ENCODE data around the gene HPS5.
"Not testable (repeated sequence)": the region's sequence is repeated elsewhere in the genome, so short reads cannot be mapped to it uniquely, and the experiment has no call there.

Gene HPS5

DNA sequence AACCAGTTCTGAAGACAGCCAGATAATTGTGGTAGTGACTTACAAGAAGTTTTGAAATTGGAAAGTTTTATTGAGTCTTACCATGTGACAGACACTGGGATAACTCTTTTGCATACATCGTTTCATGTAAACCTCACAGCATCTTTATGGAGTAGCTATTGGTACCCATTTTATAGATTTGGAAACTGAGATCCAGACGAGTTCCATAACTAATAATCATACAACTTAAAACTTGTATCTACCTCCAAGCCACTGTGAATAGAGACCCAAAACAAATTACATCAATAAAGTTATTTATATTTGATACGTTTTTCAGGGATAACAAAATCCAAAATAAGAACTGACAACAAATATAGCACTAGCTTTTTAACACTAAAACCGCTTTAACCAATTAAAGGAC lies 36.7 kb upstream of the HPS5 start:
- no peaks in the 10 kb centered on the region for H3K4me1 ChIP-seq (ENCODE audit: control insufficient read depth, insufficient read depth, low read length)

GRCh38 chr11:18352581-18352980 lies 30.6 kb upstream of the HPS5 start:
- no peak overlapping the region for H3K27ac ChIP-seq (ENCODE audit: low read length)
- no peak for DNase-seq (ENCODE audit: low read depth, low spot score)
- no peaks in the 10 kb centered on the region for H3K4me1 ChIP-seq (ENCODE audit: control insufficient read depth, insufficient read depth, low read length)
- no peaks in the 10 kb centered on the region; the same call in 1 of the 2 replicates for H3K36me3 ChIP-seq (ENCODE audit: control insufficient read depth, insufficient read depth, low read length)
- no peak overlapping the region for H3K4me3 ChIP-seq (ENCODE audit: low read length)
- no peaks in the 10 kb centered on the region for H3K9me3 ChIP-seq (ENCODE audit: control insufficient read depth, insufficient read depth, low read length)
- WGBS (ENCODE audit: insufficient coverage, insufficient read length), result no CpG with 5 or more reads among the region's 3 CpGs
- H3K27me3 ChIP-seq (ENCODE audit: control insufficient read depth, insufficient read depth, low read length), result no peaks in the 10 kb centered on the region

More for the DNA sequence above, 36.7 kb upstream of the HPS5 start:
- WGBS (ENCODE audit: insufficient coverage, insufficient read length), result no CpG with 5 or more reads among the region's 4 CpGs
- Histone ChIP-seq H3K9me3 (ENCODE audit: control insufficient read depth, insufficient read depth, low read length) (no peaks in the 10 kb centered on the region), H3K4me3 (ENCODE audit: low read length) (no peak overlapping the region), H3K27me3 (ENCODE audit: control insufficient read depth, insufficient read depth, low read length) (no peaks in the 10 kb centered on the region), H3K36me3 (ENCODE audit: control insufficient read depth, insufficient read depth, low read length) (peaks cover 6% of the 10 kb centered on the region; the same call in 1 of the 2 replicates), H3K27ac (ENCODE audit: low read length) (no peak overlapping the region)
- DNase-seq (ENCODE audit: low read depth, low spot score), result no peak

- no peak overlapping the region for H3K27ac ChIP-seq (ENCODE audit: low read length)
- H3K4me1 ChIP-seq (ENCODE audit: control insufficient read depth, insufficient read depth, low read length), result no peaks in the 10 kb centered on the region
- H3K9me3 ChIP-seq (ENCODE audit: control insufficient read depth, insufficient read depth, low read length), result no peaks in the 10 kb centered on the region
- no peaks in the 10 kb centered on the region for H3K27me3 ChIP-seq (ENCODE audit: control insufficient read depth, insufficient read depth, low read length)
- no peak overlapping the region for H3K4me3 ChIP-seq (ENCODE audit: low read length)
- no peaks in the 10 kb centered on the region; the same call in 1 of the 2 replicates for H3K36me3 ChIP-seq (ENCODE audit: control insufficient read depth, insufficient read depth, low read length)
- WGBS (ENCODE audit: insufficient coverage, insufficient read length), result no CpG with 5 or more reads among the region's 5 CpGs
- no peak for DNase-seq (ENCODE audit: low read depth, low spot score)
Measured at GRCh38 chr11:18347471-18348125, 25.7 kb upstream of the HPS5 start.

DNA sequence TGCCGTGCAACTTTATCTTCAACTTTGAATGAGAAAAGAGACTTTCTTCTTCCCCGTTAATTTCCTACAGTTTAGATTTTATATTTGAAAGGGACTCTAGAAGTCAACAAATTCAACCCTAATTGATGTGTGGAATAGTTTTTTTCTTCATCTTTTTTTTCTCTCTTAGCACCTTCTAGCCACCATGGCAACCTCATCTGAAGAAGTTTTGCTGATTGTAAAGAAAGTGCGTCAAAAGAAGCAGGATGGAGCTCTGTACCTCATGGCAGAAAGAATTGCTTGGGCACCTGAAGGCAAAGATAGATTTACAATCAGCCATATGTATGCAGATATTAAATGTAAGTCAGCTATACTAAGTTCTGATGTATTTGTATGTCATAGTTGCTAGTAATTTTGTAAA lies 11.0 kb upstream of the HPS5 start:
- no peaks in the 10 kb centered on the region for H3K9me3 ChIP-seq (ENCODE audit: control insufficient read depth, insufficient read depth, low read length)
- no peak for DNase-seq (ENCODE audit: low read depth, low spot score)
- WGBS (ENCODE audit: insufficient coverage, insufficient read length), result no CpG with 5 or more reads among the region's 3 CpGs
- H3K27me3 ChIP-seq (ENCODE audit: control insufficient read depth, insufficient read depth, low read length), result no peaks in the 10 kb centered on the region
- H3K4me1 ChIP-seq (ENCODE audit: control insufficient read depth, insufficient read depth, low read length), result no peaks in the 10 kb centered on the region
- no peak overlapping the region for H3K4me3 ChIP-seq (ENCODE audit: low read length)
- H3K27ac ChIP-seq (ENCODE audit: low read length), result no peak overlapping the region
- peaks cover 7% of the 10 kb centered on the region; the same call in 1 of the 2 replicates for H3K36me3 ChIP-seq (ENCODE audit: control insufficient read depth, insufficient read depth, low read length)

DNA sequence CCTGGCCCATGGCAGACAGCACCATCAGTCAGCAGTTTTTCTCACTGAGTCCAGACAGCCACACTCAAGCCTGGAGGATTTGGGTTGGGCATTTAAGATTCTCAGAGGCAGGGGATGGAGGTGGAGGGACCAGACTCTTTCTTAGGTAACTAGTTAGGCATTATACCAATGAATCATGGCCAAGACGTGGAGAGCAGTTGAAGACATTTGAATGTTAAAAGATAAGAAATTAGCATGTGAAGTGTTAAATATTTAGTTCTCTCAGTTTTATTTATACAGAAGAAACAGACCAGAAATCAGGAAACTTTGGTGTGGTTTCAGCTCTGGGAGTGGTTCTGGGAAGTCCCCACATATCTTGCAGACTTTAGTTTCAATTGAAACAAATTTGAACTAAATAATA lies 10.4 kb upstream of the HPS5 start:
- Histone ChIP-seq H3K27ac (ENCODE audit: low read length) (no peak overlapping the region), H3K36me3 (ENCODE audit: control insufficient read depth, insufficient read depth, low read length) (peaks cover 7% of the 10 kb centered on the region; the same call in 1 of the 2 replicates)
- no peak for DNase-seq (ENCODE audit: low read depth, low spot score)

DNA sequence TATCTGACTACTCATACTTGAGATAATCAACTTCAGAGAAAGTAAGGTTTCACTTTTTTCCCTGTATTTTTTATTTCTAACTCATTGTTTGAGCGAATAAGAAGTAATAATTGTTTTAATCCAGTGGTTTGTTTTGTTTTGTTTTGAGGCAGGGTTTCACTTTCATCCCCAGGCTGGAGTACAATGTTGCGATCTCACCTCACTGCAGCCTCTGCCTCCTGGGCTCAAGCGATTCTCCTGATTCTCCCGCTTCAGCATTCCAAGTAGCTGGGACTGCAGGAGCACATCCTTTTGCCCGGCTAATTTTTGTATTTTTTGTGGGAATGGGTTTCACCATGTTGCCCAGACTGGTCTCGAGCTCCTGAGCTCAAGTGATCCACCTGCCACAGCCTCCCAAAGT lies 9.0 kb upstream of the HPS5 start:
- Histone ChIP-seq H3K9me3 (ENCODE audit: control insufficient read depth, insufficient read depth, low read length) (no peaks in the 10 kb centered on the region), H3K4me1 (ENCODE audit: control insufficient read depth, insufficient read depth, low read length) (no peaks in the 10 kb centered on the region), H3K27me3 (ENCODE audit: control insufficient read depth, insufficient read depth, low read length) (no peaks in the 10 kb centered on the region), H3K27ac (ENCODE audit: low read length) (no peak overlapping the region), H3K4me3 (ENCODE audit: low read length) (no peak overlapping the region), H3K36me3 (ENCODE audit: control insufficient read depth, insufficient read depth, low read length) (peaks cover 3% of the 10 kb centered on the region; the same call in 1 of the 2 replicates)
- no CpG with 5 or more reads among the region's 6 CpGs for WGBS (ENCODE audit: insufficient coverage, insufficient read length)
- no peak for DNase-seq (ENCODE audit: low read depth, low spot score)

More for the DNA sequence above, 10.4 kb upstream of the HPS5 start:
- Histone ChIP-seq H3K4me3 (ENCODE audit: low read length) (no peak overlapping the region), H3K27me3 (ENCODE audit: control insufficient read depth, insufficient read depth, low read length) (no peaks in the 10 kb centered on the region), H3K9me3 (ENCODE audit: control insufficient read depth, insufficient read depth, low read length) (no peaks in the 10 kb centered on the region), H3K4me1 (ENCODE audit: control insufficient read depth, insufficient read depth, low read length) (no peaks in the 10 kb centered on the region)
- no CpG with 5 or more reads among the region's 1 CpG for WGBS (ENCODE audit: insufficient coverage, insufficient read length)

DNA sequence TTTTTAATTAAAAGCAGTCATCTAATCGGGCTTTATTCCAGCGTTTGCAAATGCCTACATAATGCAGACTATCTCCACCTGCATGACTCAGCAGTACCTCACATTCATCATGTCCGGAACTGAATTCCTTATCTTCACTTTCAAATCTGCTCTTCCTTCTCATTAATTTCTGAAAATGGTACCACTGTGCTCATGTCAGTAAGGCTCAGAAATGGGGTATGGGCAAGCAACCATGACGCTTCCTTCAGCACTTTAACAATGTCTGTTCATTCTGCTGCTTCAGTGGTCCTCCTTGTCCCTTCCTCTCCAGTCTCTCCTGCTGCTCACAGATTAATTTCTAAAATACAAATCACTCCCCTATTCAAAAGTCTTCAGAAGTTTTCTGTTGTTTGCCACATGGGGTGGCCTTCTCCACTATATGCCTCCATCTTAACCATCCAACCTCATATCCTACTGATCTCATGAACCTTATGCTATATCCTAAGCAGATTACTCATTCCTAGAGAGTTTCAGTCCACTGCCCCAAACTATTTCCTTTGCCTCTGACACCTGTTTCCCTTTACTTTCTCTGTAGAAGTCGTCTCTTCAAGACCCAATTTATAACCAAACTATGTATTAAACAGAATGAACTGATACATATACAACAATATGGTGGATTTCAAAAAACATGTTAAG lies 7.4 kb upstream of the HPS5 start:
- Histone ChIP-seq H3K36me3 (ENCODE audit: control insufficient read depth, insufficient read depth, low read length) (peaks cover 3% of the 10 kb centered on the region; the same call in 1 of the 2 replicates), H3K27me3 (ENCODE audit: control insufficient read depth, insufficient read depth, low read length) (no peaks in the 10 kb centered on the region), H3K4me1 (ENCODE audit: control insufficient read depth, insufficient read depth, low read length) (no peaks in the 10 kb centered on the region), H3K27ac (ENCODE audit: low read length) (no peak overlapping the region), H3K4me3 (ENCODE audit: low read length) (no peak overlapping the region), H3K9me3 (ENCODE audit: control insufficient read depth, insufficient read depth, low read length) (no peaks in the 10 kb centered on the region)
- DNase-seq (ENCODE audit: low read depth, low spot score), result no peak
- no CpG with 5 or more reads among the region's 5 CpGs for WGBS (ENCODE audit: insufficient coverage, insufficient read length)

- H3K9me3 ChIP-seq (ENCODE audit: control insufficient read depth, insufficient read depth, low read length), result no peaks in the 10 kb centered on the region
- no peak overlapping the region for H3K27ac ChIP-seq (ENCODE audit: low read length)
- no peak for DNase-seq (ENCODE audit: low read depth, low spot score)
- no peaks in the 10 kb centered on the region for H3K36me3 ChIP-seq (ENCODE audit: control insufficient read depth, insufficient read depth, low read length)
- WGBS (ENCODE audit: insufficient coverage, insufficient read length), result no CpG with 5 or more reads among the region's 1 CpG
- no peak overlapping the region for H3K4me3 ChIP-seq (ENCODE audit: low read length)
- no peaks in the 10 kb centered on the region for H3K27me3 ChIP-seq (ENCODE audit: control insufficient read depth, insufficient read depth, low read length)
- H3K4me1 ChIP-seq (ENCODE audit: control insufficient read depth, insufficient read depth, low read length), result no peaks in the 10 kb centered on the region
Measured at GRCh38 chr11:18324381-18324780, 2.4 kb upstream of the HPS5 start.

DNA sequence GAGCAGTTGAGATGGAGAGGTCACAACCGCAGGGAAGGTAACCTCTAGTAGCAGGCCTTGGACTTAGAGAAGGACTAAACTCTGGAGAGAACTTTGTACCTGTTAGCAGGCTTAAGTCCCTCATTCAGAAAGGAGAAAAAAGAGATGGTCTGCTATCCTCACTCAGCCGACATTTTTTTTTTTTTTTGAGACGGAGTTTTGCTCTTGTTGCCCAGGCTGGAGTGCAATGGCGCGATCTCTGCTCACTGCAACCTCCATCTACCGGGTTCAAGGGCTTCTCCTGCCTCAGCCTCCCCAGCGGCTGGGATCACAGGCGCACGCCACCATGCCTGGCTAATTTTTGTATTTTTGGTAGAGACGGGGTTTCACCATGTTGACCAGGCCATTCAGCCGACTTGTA lies 1.9 kb upstream of the HPS5 start:
- not testable (repeated sequence) for H3K4me3 ChIP-seq (ENCODE audit: low read length); H3K9me3 ChIP-seq (ENCODE audit: control insufficient read depth, insufficient read depth, low read length); H3K27ac ChIP-seq (ENCODE audit: low read length); H3K27me3 ChIP-seq (ENCODE audit: control insufficient read depth, insufficient read depth, low read length); DNase-seq (ENCODE audit: low read depth, low spot score); H3K4me1 ChIP-seq (ENCODE audit: control insufficient read depth, insufficient read depth, low read length); H3K36me3 ChIP-seq (ENCODE audit: control insufficient read depth, insufficient read depth, low read length)
- WGBS (ENCODE audit: insufficient coverage, insufficient read length), result no CpG with 5 or more reads among the region's 11 CpGs

DNA sequence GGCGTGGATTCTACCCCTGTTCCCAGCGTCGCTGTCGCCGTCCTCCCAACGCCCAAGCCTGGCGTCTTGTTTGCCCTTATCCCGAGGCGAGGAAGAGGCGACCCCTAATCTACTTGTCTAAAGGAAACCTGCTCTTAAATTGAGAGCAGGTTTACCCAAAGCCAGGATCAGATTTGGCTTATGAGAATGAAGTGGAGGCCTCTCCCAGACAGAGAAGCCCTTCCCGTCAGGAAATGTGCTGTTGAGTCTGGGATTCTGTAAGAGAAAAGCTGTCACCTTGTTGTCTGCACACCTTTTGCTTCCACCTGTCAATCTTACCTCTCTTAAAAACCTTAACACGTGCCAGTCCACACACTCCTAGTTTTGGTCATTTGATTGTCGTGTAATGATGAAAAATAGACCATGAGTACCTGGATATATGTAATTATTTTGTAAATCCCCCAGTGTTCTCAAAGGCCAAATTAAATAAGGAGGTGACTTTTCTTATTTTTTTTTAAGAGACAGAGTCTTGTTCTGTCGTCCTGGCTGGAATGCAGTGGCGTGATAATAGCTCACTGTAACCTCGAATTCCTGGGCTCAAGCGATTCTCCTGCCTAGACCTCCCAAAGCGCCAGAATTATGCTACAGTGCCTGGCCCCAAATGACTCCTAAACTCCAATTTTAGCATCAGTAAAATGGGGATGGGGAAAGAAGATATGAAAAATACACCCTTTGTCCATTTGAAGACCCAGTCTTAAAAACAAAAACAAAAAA lies 1.1 kb upstream of the HPS5 start:
- no peak for DNase-seq (ENCODE audit: low read depth, low spot score)
- no peaks in the 10 kb centered on the region for H3K27me3 ChIP-seq (ENCODE audit: control insufficient read depth, insufficient read depth, low read length)
- no peaks in the 10 kb centered on the region for H3K9me3 ChIP-seq (ENCODE audit: control insufficient read depth, insufficient read depth, low read length)
- peak overlapping the region; percentile 78 for H3K4me3 ChIP-seq (ENCODE audit: low read length)
- WGBS (ENCODE audit: insufficient coverage, insufficient read length), result no CpG with 5 or more reads among the region's 18 CpGs
- H3K36me3 ChIP-seq (ENCODE audit: control insufficient read depth, insufficient read depth, low read length), result no peaks in the 10 kb centered on the region
- no peaks in the 10 kb centered on the region for H3K4me1 ChIP-seq (ENCODE audit: control insufficient read depth, insufficient read depth, low read length)
- H3K27ac ChIP-seq (ENCODE audit: low read length), result no peak overlapping the region
